ENCODE data around the gene CEACAM5.
A peak's percentile ranks its signal among the peaks of the same experiment; 100 is the strongest.

Gene CEACAM5

GRCh38 chr19:41708481-41708880, at the start of gene CEACAM5:
TSS of gene CEACAM5 (plus strand) at chr19:41708626. CDS start at chr19:41708732, 106 bp downstream.
- no peak for DNase-seq

- DNase-seq = no peak
Measured at GRCh38 chr19:41666075-41666474, 42.4 kb upstream of the CEACAM5 start.

- DNase-seq = no peak
Measured at GRCh38 chr19:41668315-41668714, 40.1 kb upstream of the CEACAM5 start.

GRCh38 chr19:41670755-41671154, 37.7 kb upstream of the CEACAM5 start:
- no peak for DNase-seq

GRCh38 chr19:41671486-41671885, 36.9 kb upstream of the CEACAM5 start:
- no peak for DNase-seq

GRCh38 chr19:41682437-41682836, 26.0 kb upstream of the CEACAM5 start:
- DNase-seq = no peak

GRCh38 chr19:41687419-41687818, 21.0 kb upstream of the CEACAM5 start:
- DNase-seq = no peak

GRCh38 chr19:41688098-41688497, 20.3 kb upstream of the CEACAM5 start, which contains the start of gene CEACAM7:
TSS of gene CEACAM7 (minus strand) at chr19:41688270. CDS start at chr19:41688165, 105 bp downstream.
- no peak for DNase-seq

GRCh38 chr19:41688687-41689086, 19.7 kb upstream of the CEACAM5 start:
- no peak for DNase-seq

GRCh38 chr19:41689993-41690800, 18.2 kb upstream of the CEACAM5 start:
- no peak for DNase-seq

GRCh38 chr19:41690801-41691065, 17.7 kb upstream of the CEACAM5 start:
- no peak for DNase-seq

- DNase-seq = peak; percentile 14
Measured at GRCh38 chr19:41691268-41691970, 17.0 kb upstream of the CEACAM5 start.

- no peak for DNase-seq
Measured at GRCh38 chr19:41694196-41694595, 14.2 kb upstream of the CEACAM5 start.

GRCh38 chr19:41694831-41695635, 13.4 kb upstream of the CEACAM5 start:
- DNase-seq = no peak

- no peak for DNase-seq
Measured at GRCh38 chr19:41695745-41696144, 12.7 kb upstream of the CEACAM5 start.

GRCh38 chr19:41696402-41697197, 11.8 kb upstream of the CEACAM5 start:
- peak; percentile 18 for DNase-seq

- no peak for DNase-seq
Measured at GRCh38 chr19:41697198-41697855, 11.1 kb upstream of the CEACAM5 start.

- no peak for DNase-seq
Measured at GRCh38 chr19:41698746-41699230, 9.6 kb upstream of the CEACAM5 start.

- no peak for DNase-seq
Measured at GRCh38 chr19:41699231-41699967, 9.0 kb upstream of the CEACAM5 start.

GRCh38 chr19:41699968-41700323, 8.5 kb upstream of the CEACAM5 start:
- DNase-seq = no peak
